Spleen (tissue), 11 donors: ENCODE data around the gene ZNF276. TPM values are rescaled to one million over a fixed set of nuclear protein-coding genes. Genes with fewer than 3 reads are reported as not detected.
A peak's percentile ranks its signal among the peaks of the same experiment; 100 is the strongest.

Source experiments
- DNase-seq: peaks from one replicate; pipeline ENCODE4 v3.0.0-alpha.2; 2020
- H3K27ac ChIP-seq, 8 donors: fragments of 200-600 bp; sonication (generic) in 7 of 8; 1 replicate in 4 of 8; 2 replicates in 4 of 8; pipeline versions ENCODE4 v1.5.0 to v1.8.0; 2016 to 2021; ENCODE audit warnings: inconsistent platforms in 4 of 8, mild to moderate bottlenecking in 4 of 8, moderate library complexity in 1 of 8
- H3K27me3 ChIP-seq, 7 donors: fragments of 200-600 bp; sonication (generic) in 6 of 7; replicated peaks in 1 of 7; 1 replicate in 4 of 7; 2 replicates in 3 of 7; pipeline versions ENCODE4 v1.5.0 to v1.8.0; 2016 to 2021; ENCODE audit warnings: inconsistent platforms in 3 of 7, mild to moderate bottlenecking in 1 of 7
- H3K36me3 ChIP-seq, 6 donors: fragments of 200-600 bp; sonication (generic) in 5 of 6; 1 replicate in 4 of 6; 2 replicates in 2 of 6; pipeline versions ENCODE4 v1.5.0 to v1.8.0; 2016 to 2021; ENCODE audit warnings: inconsistent platforms in 2 of 6
- H3K4me1 ChIP-seq, 6 donors: fragments of 200-600 bp; sonication (generic) in 5 of 6; 1 replicate in 3 of 6; 2 replicates in 3 of 6; pipeline versions ENCODE4 v1.5.0 to v1.8.0; 2016 to 2021; ENCODE audit warnings: inconsistent platforms in 3 of 6
- H3K4me3 ChIP-seq, 8 donors: fragments of 200-600 bp; sonication (generic) in 7 of 8; 1 replicate in 4 of 8; 2 replicates in 4 of 8; pipeline versions ENCODE4 v1.5.0 to v1.8.0; 2016 to 2021; ENCODE audit warnings: inconsistent platforms in 4 of 8, mild to moderate bottlenecking in 4 of 8, moderate library complexity in 2 of 8
- H3K9me3 ChIP-seq, 8 donors: fragments of 200-600 bp; sonication (generic) in 7 of 8; 1 replicate in 4 of 8; 2 replicates in 4 of 8; pipeline versions ENCODE4 v1.5.0 to v1.8.0; 2016 to 2021; ENCODE audit warnings: inconsistent platforms in 4 of 8
- POLR2A ChIP-seq, 3 donors: fragments of 450-650 bp; IDR thresholded peaks; one replicate each; pipeline ENCODE4 v1.5.1; 2017; ENCODE audit warnings: antibody characterized with exemption in 3 of 3, mild to moderate bottlenecking in 1 of 3
- POLR2AphosphoS5 ChIP-seq, 3 donors: sonication (generic); formaldehyde crosslinking; IDR thresholded peaks; one replicate each; pipeline ENCODE4 v1.5.1; 2017; ENCODE audit warnings: antibody characterized with exemption in 3 of 3
- WGBS, 5 donors: extraction: QIAGEN DNeasy Blood & Tissue Kit in 3 of 5; methylation state at CpG; one replicate each; pipeline versions ENCODE4 v1.1.5 to v1.1.7; 2013 to 2018; 5-methylcytosine and 5-hydroxymethylcytosine counted together
- intact Hi-C: fragments of 100-400 bp; cut with DNase I; formaldehyde crosslinking; loops from one replicate; pipeline ENCODE4 v1.15.0; 2023; ENCODE audit warnings: low total_unique reads
- polyA plus RNA-seq, 3 donors: library from polyadenylated mRNA; stranded (reverse); fragments of 200-250 nt; gene quantifications; one replicate each; pipeline ENCODE4 v1.2.1, GENCODE V29; 2013
- total RNA-seq, 7 donors: library from RNA; depleted of rRNA in 3 of 7; stranded (reverse); fragments of >200 nt in 3 of 7; fragmentation: NEBNext Ultra II Directional in 4 of 7; extraction: Animal tissue kit (Norgen Biotek cat#: 25700) in 4 of 7; gene quantifications; one replicate each; pipeline versions ENCODE4 v1.1.0 to v1.2.1, GENCODE V29; 2016 to 2021
- TF ChIP-seq, protein P1 (sequence below), 11 experiments: fragments of 200-600 bp in 7 of 11; fragments of 450-650 bp in 4 of 11; sonication (generic) in 4 of 11; IDR thresholded peaks in 8 of 11; conservative IDR thresholded peaks in 3 of 11; 1 replicate in 7 of 11; 2 replicates in 4 of 11; pipeline versions ENCODE4 v1.4.0 to v1.8.0; 2016 to 2021; ENCODE audit warnings: antibody characterized with exemption in 11 of 11, inconsistent platforms in 4 of 11, mild to moderate bottlenecking in 1 of 11
- donor health status: healthy with polysubstance abuse.
- donor health status: DM: no; HTN: no; CAD: no; lungs with moderate emphysema.
- donor health status: DM: no; HTN: no; CAD: no.
- donor health status: Bipolar disorder and iron deficiency.
- donor health status: healthy.
- donor health status: DM: no; HTN: no; CAD: no.
- donor health status: DM: yes; HTN: yes; CAD: no.

ZNF276 gene
- total and polyA plus RNA-seq, 10 donors: 28.9 to 83.7 (median 62.7) TPM

DNA sequence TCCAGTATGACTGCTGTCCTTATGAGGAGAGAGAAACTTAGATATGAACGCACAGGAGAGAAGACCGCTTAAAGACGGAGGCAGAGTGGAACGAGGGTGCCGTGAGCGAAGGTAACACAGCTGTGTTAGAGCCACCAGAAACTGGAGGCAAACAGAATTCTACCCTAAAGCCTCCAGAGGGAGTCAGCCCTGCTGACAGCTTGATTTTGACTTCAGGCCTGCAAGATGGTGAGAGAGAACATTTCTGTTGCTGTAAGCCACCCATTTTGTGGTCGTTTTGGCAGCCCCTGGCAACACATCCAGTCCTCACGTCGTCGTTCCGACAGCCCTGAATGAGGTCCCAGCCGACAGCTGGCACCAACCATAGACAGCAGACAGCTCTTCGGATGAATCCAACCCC, 17.1 kb upstream of the ZNF276 start:
- DNase-seq: no peak
- H3K4me3 ChIP-seq: no peak overlapping the region
- 85 to 91% (median 86%) methylated on average over 13 of the region's 13 CpGs for WGBS, 5 donors
- TF ChIP-seq POLR2A (IDR thresholded peaks at IDR 0.05) (no peak), POLR2AphosphoS5 (IDR thresholded peaks at IDR 0.05) (no peak)
- TF ChIP-seq, protein P1, sequence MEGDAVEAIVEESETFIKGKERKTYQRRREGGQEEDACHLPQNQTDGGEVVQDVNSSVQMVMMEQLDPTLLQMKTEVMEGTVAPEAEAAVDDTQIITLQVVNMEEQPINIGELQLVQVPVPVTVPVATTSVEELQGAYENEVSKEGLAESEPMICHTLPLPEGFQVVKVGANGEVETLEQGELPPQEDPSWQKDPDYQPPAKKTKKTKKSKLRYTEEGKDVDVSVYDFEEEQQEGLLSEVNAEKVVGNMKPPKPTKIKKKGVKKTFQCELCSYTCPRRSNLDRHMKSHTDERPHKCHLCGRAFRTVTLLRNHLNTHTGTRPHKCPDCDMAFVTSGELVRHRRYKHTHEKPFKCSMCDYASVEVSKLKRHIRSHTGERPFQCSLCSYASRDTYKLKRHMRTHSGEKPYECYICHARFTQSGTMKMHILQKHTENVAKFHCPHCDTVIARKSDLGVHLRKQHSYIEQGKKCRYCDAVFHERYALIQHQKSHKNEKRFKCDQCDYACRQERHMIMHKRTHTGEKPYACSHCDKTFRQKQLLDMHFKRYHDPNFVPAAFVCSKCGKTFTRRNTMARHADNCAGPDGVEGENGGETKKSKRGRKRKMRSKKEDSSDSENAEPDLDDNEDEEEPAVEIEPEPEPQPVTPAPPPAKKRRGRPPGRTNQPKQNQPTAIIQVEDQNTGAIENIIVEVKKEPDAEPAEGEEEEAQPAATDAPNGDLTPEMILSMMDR (IDR thresholded peaks at IDR 0.05 in 8 of 11, conservative IDR thresholded peaks at IDR 0.05 in 3 of 11): no peak
- peaks cover 18 to 53% (median 33%) of the 10 kb centered on the region in 6 donors for H3K4me1 ChIP-seq
- no peaks in the 10 kb centered on the region for H3K9me3 ChIP-seq
- no peaks in the 10 kb centered on the region for H3K27me3 ChIP-seq
- H3K27ac ChIP-seq: no peak overlapping the region
- H3K36me3 ChIP-seq: peaks cover 0 to 20% (median 0%) of the 10 kb centered on the region in 6 donors
- intact Hi-C loops: loop anchor here (5.0 kb wide), 1 partner anchor 88 kb away; no protein-coding TSS in a partner anchor

DNA sequence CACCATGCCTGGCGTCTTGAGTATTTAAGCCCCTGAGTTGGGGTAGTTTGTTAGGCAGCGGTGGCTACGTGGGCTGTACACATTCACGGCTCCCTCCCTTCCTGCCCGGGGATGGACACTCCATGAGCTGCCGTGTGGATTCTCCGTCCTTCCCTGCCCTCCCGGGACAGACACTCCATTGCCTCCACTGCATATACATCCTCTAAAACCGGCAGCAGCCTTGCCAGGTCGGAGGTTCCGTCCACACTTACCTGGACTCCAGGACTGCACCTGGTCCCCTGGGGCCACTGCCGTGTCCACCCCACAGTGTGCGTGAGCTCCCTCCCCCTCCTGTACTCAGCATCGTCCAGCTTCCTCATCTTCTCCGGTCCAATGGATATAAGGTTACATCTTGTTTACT, 16.3 kb upstream of the ZNF276 start:
- H3K4me3 ChIP-seq: no peak overlapping the region
- peak; percentile 74 for DNase-seq

DNA sequence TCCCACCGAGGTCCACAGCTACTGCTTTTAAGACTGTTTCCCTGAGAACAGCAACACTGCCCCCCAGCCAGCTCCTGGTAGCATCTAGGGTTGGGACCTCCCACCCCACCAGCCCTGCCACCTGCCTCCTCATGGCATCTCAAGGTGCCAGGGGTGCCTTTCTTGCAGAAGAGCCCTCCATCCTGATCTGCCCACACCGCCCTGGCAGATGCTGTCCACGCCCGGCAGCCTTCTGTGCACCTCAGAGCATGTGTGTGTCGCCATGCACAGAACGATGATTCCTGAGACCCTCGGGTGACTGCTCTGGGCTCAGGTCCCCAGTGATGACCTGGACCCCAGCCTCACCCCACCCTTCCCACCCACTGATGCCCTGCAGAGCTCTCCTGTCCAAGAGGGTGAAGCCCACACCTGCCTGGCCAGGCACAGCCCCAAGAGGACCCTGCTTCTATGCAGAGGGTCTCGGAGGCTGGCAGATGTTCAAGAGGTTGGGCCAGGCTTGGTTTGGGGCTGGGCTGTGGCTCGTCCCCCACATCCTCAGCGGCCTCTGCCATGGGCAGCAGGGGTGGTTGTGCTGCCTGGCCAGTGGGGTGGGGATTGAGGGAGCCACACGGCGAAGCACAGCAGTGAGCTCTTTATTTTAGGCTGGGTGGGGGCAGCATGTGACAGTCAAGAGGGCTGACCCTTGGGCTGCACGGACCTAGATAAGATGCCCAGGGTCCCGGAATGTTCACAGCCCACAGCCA, 14.6 kb upstream of the ZNF276 start:
- no peak for DNase-seq
- intact Hi-C loops: loop anchor here (5.0 kb wide), 1 partner anchor 156 kb away; no protein-coding TSS in a partner anchor

More for the DNA sequence above, 16.3 kb upstream of the ZNF276 start:
- TF ChIP-seq POLR2A (IDR thresholded peaks at IDR 0.05) (no peak), POLR2AphosphoS5 (IDR thresholded peaks at IDR 0.05) (peak in 1 of 3 donors; percentile 37)
- TF ChIP-seq, protein P1 (IDR thresholded peaks at IDR 0.05 in 8 of 11, conservative IDR thresholded peaks at IDR 0.05 in 3 of 11): no peak
- peaks cover 0 to 26% (median 0%) of the 10 kb centered on the region in 6 donors for H3K36me3 ChIP-seq
- no peak overlapping the region for H3K27ac ChIP-seq
- H3K4me1 ChIP-seq: peaks cover 13 to 53% (median 27%) of the 10 kb centered on the region in 6 donors
- H3K9me3 ChIP-seq: no peaks in the 10 kb centered on the region
- WGBS, 5 donors: 74 to 87% (median 79%) methylated on average over 15 of the region's 15 CpGs
- intact Hi-C loops: loop anchor here (5.0 kb wide), 1 partner anchor 157 kb away; no protein-coding TSS in a partner anchor
- H3K27me3 ChIP-seq: no peaks in the 10 kb centered on the region

More for the DNA sequence above, 14.6 kb upstream of the ZNF276 start:
- H3K27ac ChIP-seq: peak overlapping the region in 1 of 8 donors; percentile 1
- H3K9me3 ChIP-seq: no peaks in the 10 kb centered on the region
- TF ChIP-seq POLR2A (IDR thresholded peaks at IDR 0.05) (no peak), POLR2AphosphoS5 (IDR thresholded peaks at IDR 0.05) (peak in 1 of 3 donors; percentile 2)
- TF ChIP-seq, protein P1 (IDR thresholded peaks at IDR 0.05 in 8 of 11, conservative IDR thresholded peaks at IDR 0.05 in 3 of 11): no peak
- no peak overlapping the region for H3K4me3 ChIP-seq
- 78 to 91% (median 84%) methylated on average over 6 to 14 of the region's 14 CpGs for WGBS, 5 donors
- peaks cover 4 to 51% (median 24%) of the 10 kb centered on the region in 6 donors for H3K4me1 ChIP-seq
- H3K36me3 ChIP-seq: peaks cover 0 to 38% (median 0%) of the 10 kb centered on the region in 6 donors
- peaks cover 0 to under 1% (median 0%) of the 10 kb centered on the region in 7 donors for H3K27me3 ChIP-seq
